ENCODE results near the gene MTHFD2L.

- no peak for TF ChIP-seq CTCF (IDR thresholded peaks at IDR 0.05)
- no peak for TF ChIP-seq POLR2A (IDR thresholded peaks at IDR 0.05)
Observed at GRCh38 chr4:74318276-74318675, 160.4 kb downstream of the MTHFD2L start.

Data from testis (tissue), 2 donors.